HG03432 (cell line): ENCODE data around the gene TYROBP.
"Not testable (repeated sequence)": the region's sequence is repeated elsewhere in the genome, so short reads cannot be mapped to it uniquely, and the experiment has no call there.

Experiments
- ATAC-seq: cut with Tn5 transposase; IDR thresholded peaks from one replicate; pipeline ENCODE4 v1.9.1; 2021; ENCODE audit warnings: mild to moderate bottlenecking, moderate library complexity; ENCODE audit not compliant: unreplicated experiment

The TYROBP gene

DNA sequence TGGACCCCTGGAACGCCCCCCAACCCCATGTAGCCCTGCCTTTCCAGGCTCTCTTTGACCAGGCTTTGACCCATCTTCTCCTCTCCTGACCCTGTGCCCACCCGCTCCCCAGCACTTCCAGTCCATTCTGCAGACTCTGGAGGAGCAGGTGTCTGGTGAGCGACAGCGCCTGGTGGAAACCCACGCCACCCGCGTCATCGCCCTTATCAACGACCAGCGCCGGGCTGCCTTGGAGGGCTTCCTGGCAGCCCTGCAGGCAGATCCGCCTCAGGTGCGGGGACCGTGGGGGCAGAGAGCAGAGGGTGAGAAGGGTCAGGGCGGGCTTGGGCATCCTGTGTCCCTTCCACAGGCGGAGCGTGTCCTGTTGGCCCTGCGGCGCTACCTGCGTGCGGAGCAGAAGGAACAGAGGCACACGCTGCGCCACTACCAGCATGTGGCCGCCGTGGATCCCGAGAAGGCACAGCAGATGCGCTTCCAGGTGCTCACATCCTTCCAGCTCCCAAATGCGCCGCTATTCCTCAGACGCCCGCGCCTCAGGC lies 33.6 kb downstream of the TYROBP start:
- ATAC-seq: no peak

DNA sequence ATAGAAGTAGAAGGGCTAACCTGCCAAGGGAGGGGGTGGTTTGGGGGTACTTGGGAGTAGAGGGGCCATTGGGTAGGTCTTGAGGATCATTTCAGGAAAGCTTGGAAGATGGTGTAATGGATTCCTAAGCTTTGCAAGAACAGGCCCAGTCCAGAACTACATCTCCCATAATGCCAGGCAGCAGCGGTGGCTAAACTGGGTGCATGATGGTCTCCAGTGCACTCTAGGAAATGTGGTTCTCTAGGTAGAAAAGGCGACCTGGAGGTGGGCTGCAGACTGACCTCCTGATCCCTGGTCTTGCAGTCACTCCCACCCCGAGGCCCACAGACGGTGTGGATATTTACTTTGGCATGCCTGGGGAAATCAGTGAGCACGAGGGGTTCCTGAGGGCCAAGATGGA lies 35.9 kb downstream of the TYROBP start:
- no peak for ATAC-seq

DNA sequence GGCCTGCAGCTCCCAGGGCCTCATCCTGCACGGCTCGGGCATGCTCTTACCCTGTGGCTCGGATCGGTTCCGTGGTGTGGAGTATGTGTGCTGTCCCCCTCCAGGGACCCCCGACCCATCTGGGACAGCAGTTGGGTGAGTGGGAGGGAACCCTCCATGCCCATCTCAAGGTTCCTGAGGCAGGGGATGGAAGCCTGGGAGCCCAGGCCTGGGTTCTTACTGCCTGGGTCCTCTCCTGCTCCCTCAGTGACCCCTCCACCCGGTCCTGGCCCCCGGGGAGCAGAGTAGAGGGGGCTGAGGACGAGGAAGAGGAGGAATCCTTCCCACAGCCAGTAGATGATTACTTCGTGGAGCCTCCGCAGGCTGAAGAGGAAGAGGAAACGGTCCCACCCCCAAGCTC lies 36.5 kb downstream of the TYROBP start:
- no peak for ATAC-seq

DNA sequence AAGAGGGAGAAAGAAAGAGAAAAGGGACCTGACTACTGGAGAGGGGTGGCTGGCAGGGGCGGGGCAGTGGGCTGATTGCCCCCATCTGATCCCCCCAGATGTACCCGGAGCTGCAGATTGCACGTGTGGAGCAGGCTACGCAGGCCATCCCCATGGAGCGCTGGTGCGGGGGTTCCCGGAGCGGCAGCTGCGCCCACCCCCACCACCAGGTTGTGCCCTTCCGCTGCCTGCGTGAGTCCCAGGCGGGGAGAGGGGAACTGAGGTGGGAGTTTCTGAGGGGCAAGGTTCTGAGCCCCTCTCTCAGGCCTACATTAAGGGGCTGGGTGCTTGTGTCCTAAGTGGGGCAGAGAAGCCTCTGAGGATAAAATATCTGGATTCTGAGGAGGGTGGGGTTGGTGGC lies 37.3 kb downstream of the TYROBP start:
- ATAC-seq: no peak

DNA sequence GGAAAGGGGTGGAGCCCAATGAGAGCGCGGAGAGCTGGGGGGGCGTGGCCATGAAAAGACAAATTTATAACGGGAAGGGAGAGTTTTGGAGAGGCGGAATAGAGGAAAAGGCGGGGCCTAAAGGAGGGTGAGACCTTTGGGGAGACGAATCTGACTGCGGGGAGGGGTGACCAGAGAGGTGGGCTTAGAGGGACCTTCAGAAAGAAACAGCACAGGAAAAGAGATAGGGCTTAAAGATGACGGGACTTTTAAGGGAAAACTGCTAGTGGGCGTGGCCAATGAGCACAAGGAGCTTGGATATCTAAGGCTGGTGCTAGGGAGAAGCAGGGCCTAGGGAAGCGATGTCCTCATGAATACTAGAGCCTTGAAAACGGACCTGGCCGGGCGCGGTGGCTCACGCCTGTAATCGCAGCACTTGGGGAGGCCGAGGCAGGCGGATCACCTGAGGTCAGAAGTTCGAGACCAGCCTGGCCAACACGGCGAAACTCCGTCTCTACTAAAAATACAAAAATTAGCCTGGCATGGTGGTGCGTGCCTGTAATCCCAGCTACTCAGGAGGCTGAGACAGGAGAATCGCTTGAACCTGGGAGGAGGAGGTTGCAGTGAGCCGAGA lies 37.9 kb downstream of the TYROBP start:
- ATAC-seq: not testable (repeated sequence)

DNA sequence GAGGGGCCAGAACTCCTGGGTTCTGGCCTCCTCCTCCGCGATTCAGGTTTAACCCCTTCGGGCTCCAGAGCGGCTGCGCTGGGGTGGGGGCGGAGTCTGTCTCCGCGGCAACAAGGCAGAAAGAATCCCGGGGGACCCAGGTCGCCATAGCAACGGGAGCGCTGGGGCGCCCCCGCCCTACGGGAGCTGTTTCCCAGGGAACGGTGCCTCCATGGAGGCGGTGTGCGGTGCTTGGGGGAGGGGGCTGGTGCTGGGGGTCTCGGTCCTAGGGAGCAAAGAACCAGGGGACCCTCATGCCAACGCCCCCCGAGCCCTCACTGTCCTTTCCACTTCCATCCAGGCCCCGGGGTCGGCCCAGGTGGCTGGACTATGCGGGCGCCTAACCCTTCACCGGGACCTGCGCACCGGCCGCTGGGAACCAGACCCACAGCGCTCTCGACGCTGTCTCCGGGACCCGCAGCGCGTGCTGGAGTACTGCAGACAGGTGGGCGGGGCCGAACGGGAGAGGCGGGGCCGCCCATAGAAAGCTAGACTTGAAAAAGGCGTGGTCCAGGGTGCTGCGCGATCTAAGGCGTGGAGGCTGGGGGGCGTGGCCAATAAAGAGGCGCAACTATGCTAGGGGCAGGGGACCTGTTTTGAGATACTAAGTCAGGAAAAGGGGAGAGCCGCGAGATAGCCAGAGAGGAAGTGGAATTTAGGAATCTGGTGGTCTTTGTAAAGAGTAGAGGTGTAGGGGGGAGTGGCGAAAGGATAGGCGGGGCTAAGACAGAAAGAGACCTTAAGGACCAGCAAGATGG lies 38.6 kb downstream of the TYROBP start:
- no peak for ATAC-seq

DNA sequence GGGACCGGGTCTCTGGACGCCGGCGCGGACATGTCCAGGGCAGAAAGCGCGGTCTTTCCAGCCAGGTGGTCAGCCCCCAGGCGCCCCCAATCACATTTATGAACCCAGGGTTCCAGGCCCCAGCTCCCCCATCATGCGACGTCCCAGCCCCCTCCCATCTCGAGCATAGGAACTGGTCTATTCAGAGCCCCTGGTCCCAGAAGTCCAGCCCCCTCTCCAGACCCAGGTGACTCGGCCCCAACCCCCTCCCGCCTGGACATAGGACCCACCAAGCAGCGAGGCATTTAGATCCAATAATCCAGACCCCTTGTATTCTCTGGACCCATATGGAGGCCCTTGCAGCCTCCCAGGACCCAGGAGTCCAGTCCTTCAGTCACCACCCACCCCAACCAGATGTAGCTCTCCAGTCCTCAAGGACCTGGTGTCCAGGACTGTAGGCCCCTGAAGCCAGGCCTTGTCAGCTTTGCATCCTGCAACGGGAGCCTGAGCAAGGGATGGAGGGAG lies 39.2 kb downstream of the TYROBP start:
- ATAC-seq: no peak

DNA sequence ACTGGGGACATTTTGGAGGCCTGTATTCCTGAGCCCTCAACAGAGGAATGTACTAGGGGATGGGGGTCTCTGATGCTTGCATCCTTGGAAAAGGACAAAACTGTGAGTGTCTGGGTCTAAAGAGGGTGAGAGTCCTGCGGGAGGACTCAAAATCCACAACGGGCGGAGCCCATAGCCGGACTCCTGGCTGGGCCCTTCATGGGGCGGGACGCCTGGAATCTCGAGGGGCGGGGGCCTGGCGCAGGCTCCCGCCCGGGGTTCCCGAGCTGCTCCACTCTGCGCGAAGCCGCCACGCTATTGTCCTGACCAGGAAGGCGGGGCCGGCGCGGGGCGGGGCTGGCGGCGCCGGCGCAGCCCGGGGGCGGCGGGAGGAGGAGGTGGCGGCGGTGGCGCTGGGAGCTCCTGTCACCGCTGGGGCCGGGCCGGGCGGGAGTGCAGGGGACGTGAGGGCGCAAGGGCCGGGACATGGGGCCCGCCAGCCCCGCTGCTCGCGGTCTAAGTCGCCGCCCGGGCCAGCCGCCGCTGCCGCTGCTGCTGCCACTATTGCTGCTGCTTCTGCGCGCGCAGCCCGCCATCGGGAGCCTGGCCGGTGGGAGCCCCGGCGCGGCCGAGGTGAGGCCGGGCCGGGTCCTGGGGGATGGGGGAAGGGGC lies 39.8 kb downstream of the TYROBP start, which contains the start of gene APLP1:
APLP1 (plus strand) TSS at position 403 of the 651 bp plus-strand sequence; CDS start at position 466, 63 bp downstream.
- peak; percentile 51 for ATAC-seq

DNA sequence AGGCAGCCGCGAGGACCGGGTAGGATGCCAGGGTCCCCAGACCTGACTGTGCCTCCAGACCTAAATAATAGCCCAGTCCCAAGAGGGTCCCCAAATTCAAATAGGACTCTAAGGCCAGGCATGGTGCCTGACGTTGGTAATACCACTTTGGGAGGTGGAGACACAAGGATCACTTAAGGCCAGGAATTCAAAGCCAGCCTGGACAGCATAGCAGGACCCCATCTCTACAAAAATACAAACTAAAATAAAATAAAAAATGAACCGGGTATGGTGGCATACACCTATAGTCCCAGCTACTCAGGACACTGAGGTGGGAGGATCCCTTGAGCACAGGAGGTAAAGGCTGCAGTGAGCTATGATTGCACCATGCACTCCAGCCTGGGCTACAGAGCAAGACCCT lies 45.1 kb downstream of the TYROBP start:
- ATAC-seq: no peak

DNA sequence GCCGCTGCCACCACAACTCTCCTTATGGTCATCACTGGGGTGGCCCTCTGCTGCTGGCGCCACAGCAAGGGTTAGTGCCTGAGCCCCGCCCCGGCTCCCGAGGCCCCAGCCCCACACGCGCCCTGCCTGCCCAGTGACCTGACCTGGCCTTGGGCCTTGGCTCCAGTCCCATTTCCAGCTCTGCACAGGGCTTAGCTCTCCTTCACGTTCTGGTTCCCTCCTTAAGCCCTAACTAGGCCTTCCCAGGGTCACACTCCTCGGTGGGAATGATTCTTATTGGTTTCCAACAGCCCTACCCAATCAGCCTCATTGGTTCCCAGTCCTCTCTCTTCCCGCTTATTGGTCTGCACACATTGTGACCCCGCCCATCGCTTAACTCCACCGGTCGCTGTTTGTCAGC lies 45.6 kb downstream of the TYROBP start:
- no peak for ATAC-seq

DNA sequence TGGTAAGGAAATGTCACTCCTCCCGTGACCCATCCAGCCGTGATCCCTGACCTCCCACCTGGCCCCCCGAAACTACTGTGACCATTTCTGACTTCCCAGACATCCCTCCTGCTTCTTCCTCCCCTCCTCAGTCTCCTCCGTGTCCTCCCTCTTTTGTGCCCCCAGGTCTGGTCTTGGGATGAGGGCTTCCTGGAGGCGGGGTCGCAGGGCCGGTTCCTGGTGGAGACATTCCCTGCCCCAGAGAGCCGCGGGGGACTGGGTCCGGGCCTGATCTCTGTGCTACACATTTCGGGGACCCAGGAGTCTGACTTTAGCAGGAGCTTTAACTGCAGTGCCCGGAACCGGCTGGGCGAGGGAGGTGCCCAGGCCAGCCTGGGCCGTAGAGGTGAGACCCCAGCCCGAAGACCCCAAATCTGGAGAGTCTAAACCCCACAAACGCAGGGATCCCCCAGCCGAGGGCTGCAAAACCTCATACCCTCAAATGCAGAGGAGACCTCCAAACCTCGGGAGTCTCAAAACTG lies 46.4 kb downstream of the TYROBP start:
- ATAC-seq: no peak

DNA sequence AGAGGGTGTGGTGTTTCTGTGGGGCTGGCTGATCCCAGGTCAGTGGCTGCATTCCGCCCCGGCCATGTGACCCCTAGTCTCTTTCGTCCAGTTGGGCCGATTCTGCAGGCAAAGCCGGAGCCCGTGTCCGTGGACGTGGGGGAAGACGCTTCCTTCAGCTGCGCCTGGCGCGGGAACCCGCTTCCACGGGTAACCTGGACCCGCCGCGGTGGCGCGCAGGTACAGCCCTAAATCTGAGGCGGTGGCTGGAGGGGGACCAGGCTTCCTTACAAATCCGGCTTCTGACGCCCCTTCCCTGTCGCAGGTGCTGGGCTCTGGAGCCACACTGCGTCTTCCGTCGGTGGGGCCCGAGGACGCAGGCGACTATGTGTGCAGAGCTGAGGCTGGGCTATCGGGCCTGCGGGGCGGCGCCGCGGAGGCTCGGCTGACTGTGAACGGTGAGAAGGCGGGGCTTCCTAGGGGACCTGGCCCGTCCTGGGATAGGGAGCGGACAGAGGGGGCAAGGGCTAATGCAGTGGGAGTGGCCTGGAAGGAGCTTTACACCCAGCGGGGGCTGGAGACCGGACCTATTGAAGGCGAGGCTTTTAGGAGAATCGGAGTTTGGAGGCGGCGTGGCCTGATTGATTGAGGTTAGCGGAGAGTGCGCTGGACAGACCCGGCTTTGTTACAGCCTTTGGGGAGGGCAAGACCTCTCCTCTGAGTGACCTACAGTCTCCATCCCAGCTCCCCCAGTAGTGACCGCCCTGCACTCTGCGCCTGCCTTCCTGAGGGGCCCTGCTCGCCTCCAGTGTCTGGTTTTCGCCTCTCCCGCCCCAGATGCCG lies 47.1 kb downstream of the TYROBP start:
- no peak for ATAC-seq

DNA sequence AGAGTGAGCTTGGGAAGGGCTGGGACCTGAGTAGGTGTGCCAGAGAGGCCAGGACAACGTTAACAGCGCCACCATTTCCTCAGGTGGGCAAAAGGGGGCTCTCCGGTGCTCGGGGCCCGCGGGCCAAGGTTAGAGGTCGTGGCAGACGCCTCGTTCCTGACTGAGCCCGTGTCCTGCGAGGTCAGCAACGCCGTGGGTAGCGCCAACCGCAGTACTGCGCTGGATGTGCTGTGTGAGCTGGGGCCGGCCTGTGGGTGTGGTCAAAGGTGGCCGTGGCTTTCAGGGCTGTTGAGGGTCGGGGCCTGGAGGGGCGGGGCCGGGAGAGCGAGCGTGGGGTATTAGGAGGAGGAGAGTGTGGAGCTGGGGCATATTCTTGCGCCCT lies 47.7 kb downstream of the TYROBP start:
- no peak for ATAC-seq

DNA sequence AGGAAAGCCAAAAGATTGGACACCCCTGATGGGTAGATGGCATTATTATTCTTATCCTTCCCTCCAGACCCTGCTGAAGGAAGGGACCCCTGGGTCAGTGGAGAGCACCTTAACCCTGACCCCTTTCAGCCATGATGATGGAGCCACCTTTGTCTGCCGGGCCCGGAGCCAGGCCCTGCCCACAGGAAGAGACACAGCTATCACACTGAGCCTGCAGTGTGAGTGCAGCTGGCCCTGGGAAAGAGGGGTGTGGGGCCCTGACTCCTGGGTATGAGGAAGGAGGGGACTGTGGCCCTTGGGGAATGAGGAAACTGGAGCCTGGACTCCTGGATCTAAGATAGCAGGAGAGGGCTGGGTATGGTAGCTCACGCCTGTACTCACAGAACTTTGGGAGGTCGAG lies 48.7 kb downstream of the TYROBP start:
- no peak for ATAC-seq

DNA sequence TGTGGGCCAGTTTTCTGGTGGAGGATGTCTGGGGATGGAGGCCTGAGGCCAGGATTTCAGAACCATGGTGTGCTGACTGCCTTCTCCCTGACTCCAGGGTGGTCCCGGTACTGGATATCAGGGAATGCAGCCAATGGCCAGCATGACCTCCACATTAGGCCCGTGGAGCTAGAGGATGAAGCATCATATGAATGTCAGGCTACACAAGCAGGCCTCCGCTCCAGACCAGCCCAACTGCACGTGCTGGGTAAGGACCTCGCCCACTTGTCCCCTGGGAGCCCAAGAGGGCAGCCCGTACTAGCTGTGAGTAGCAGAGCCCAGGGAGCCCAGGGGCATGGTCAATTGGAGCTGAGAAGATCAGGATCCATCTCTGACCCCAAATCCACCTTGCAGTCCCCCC lies 49.8 kb downstream of the TYROBP start:
- no peak for ATAC-seq

DNA sequence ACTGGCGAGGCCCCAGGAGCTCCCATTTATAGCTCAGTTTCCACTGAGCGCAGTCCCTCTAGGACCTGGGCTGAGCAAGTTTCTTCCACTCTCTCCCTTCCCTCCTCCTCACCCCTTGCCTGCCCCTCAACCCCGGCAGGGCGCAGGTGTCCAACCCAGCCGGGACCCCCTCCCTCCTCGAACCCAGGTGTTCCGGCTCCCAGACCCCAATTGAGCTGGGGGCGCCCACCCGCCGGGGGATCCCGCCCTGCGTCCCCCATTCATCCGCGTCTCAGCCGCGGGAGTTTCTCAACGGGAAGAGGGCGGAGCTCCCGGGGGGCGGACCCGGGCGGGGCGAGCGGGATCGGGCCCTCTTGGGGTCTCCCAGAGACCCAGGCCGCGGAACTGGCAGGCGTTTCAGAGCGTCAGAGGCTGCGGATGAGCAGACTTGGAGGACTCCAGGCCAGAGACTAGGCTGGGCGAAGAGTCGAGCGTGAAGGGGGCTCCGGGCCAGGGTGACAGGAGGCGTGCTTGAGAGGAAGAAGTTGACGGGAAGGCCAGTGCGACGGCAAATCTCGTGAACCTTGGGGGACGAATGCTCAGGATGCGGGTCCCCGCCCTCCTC lies 51.4 kb downstream of the TYROBP start, which contains the start of gene KIRREL2:
KIRREL2 (plus strand) TSS at position 366 of the 604 bp plus-strand sequence; CDS start at position 575, 209 bp downstream.
- ATAC-seq: no peak
